Stimulated activated CD4-positive, alpha-beta T cell treated with anti-CD3 and anti-CD28 coated beads, TNF-alpha, amount 100 ng/mL, for 24 hours (primary cell): ENCODE results near the gene LIM2.
A peak's percentile ranks its signal among the peaks of the same experiment; 100 is the strongest.

Experiments used
- DNase-seq, 3 experiments: peaks; one replicate each; pipeline ENCODE4 v3.0.0-alpha.2; 2020; ENCODE audit warnings: low read depth in 3 of 3

Gene LIM2

GRCh38 chr19:51396175-51396574, 8.4 kb upstream of the LIM2 start:
- DNase-seq: no peak

- DNase-seq: peak; percentile 79 to 95 (median 80)
These were observed 6.5 kb upstream of the LIM2 start for GRCh38 chr19:51394050-51394836.

DNA sequence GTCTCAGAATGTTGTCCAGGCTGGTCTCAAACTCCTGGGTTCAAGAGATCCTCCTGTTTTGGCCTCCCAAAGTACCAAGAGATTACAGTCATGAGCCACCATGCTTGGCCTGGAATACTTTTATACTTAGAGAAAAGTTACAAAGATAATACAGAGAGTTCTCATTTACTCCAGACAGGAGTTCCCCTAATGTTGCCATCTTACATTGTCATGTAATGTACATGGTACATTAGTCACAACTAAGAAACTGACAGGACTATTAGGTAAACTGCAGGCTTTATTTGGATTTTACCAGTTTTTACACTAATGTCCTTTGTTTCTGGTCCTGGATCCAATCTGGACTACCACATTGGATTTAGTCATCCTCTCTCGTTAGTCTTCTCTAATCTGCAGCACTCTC, 4.9 kb upstream of the LIM2 start:
- DNase-seq: no peak

DNA sequence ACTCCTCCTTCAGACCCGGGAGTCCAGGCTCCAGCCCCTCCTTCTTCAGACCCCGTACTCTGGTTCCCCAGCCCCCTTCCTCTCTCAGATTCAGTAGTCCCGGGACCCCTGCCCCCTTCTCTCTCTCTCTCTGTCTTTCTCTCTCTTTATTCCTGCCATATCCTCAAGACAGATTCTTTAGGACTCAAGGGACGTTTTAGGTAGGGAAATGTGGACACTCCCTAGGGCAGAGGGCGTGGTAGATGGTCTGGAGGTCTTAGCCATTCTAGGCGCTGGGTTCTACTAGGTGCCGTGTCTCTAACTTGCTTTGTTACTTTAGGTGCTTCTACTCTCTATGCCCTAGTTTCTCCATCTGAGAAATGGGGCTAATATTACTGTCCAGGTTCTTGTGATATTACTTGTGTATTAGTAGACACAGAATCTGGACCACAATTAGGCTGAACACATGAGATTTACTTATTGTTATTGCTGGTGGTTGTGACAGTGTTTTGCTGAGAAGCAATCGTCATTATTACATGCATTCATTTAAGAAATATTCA, 3.4 kb upstream of the LIM2 start:
- no peak for DNase-seq

DNA sequence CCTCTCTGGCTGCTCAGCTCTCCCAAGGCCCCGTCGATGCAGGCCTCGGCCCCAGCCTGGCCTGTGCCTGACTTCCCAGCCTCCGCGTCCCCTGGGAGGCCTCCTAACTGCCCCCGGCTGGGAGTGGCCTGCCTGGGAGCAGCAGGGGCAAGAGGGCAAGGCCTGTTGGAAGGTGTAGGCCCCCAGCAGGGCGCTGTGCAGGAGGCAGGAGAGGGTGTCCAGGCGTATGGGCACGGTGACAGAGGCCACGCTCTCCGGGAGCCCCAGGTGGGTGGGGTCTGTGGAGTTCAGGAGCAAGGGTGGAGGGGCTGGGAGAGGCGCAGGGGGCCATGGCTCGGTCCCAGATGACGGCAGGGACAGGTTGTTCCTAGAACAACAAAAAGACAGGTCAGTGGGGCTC, 1.4 kb upstream of the LIM2 start:
- DNase-seq: no peak

- DNase-seq: no peak
These were observed 773 bp downstream of the LIM2 start for GRCh38 chr19:51386882-51387520.

DNA sequence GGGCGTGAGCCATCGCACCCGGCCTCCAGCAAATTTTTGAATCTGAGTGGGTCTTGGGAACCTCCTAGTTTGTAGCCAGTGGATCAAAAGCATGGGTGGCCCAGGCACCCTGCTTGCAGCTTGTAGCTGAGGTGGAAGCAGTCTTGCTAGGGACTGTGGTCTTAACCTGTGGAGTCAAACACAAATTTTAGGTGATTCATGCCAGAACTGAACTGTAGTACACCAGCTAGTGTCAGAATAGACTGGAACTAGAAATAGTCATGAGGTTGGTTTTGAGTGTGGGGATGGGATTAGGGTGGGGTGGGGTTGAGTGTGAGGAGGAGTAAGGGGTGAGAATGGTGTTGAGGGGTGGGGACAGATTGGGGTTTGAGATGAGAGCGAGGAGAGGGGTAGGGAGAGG, 5.8 kb downstream of the LIM2 start:
- no peak for DNase-seq

- no peak for DNase-seq
These were observed 7.4 kb downstream of the LIM2 start for GRCh38 chr19:51380379-51380778.

- DNase-seq: no peak
These were observed 10.4 kb downstream of the LIM2 start for GRCh38 chr19:51377422-51377821.

GRCh38 chr19:51375504-51376221, 12.1 kb downstream of the LIM2 start:
- DNase-seq: peak in 1 of 3 experiments; percentile 62

GRCh38 chr19:51372649-51373504, 14.9 kb downstream of the LIM2 start, which contains the start of gene NKG7:
Gene NKG7, minus strand, starts transcription at chr19:51372654. Its CDS starts 119 bp downstream, at chr19:51372535.
- DNase-seq: peak; percentile 51 to 81 (median 61)

GRCh38 chr19:51372021-51372648, 15.6 kb downstream of the LIM2 start:
- no peak for DNase-seq

- DNase-seq: no peak
These were observed 16.5 kb downstream of the LIM2 start for GRCh38 chr19:51371186-51371690.

GRCh38 chr19:51370230-51370629, 17.5 kb downstream of the LIM2 start:
- DNase-seq: no peak

GRCh38 chr19:51368366-51369282, 19.1 kb downstream of the LIM2 start, which contains the start of gene CLDND2:
Gene CLDND2, minus strand, starts transcription at chr19:51369003. Its CDS starts 426 bp downstream, at chr19:51368577.
- DNase-seq: no peak

DNA sequence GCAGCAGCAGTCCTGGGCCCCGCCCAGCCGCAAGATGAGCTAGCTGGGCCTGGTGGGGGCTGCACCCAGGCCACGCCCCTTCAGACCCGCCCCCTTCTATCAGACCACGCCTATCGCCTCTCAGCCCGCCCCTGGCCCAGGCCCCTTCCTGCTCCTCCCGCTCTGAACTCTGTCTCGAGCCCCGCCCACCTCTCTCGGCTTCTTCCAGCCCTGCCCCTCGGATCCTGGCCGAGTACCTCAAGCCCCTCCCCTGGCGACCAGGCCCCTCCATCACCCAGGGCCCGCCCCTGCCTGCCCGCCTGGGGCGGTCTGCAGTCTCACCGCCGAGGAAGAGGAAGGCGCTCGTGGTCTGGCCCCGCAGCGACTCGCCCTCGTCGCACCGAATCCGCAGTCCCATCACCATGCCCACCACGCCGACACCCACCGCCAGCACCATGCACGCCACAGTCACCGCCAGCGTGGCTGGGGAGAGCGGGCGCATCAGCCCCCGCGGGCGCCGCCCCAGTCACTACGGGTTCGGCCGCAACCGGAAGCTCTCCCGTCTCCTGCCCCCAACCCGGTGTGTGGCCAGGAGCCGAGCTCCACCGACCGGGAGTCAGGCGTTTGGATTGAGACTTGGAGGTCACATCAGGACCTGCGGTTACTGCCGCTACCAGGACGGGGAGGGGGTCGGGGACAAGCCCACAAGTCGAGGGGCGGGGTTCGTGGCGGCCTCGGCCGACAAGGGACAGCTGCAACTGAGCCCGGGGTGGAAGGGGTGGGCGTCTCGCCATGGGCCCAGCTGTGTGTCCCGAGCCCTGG, 20.0 kb downstream of the LIM2 start:
- peak; percentile 93 to 100 (median 97) for DNase-seq

GRCh38 chr19:51367255-51367564, 20.6 kb downstream of the LIM2 start:
- DNase-seq: no peak

- DNase-seq: peak; percentile 87 to 96 (median 89)
These were observed 21.2 kb downstream of the LIM2 start for GRCh38 chr19:51366389-51367254.
